Medulla oblongata (tissue), 1 donor: ENCODE data around the gene TIA1.
"Not testable (repeated sequence)": the region's sequence is repeated elsewhere in the genome, so short reads cannot be mapped to it uniquely, and the experiment has no call there.

ENCODE experiments used
- DNase-seq: peaks from one replicate; pipeline ENCODE4 v3.0.0-alpha.2; 2015; ENCODE audit errors: extremely low spot score

The TIA1 gene

DNA sequence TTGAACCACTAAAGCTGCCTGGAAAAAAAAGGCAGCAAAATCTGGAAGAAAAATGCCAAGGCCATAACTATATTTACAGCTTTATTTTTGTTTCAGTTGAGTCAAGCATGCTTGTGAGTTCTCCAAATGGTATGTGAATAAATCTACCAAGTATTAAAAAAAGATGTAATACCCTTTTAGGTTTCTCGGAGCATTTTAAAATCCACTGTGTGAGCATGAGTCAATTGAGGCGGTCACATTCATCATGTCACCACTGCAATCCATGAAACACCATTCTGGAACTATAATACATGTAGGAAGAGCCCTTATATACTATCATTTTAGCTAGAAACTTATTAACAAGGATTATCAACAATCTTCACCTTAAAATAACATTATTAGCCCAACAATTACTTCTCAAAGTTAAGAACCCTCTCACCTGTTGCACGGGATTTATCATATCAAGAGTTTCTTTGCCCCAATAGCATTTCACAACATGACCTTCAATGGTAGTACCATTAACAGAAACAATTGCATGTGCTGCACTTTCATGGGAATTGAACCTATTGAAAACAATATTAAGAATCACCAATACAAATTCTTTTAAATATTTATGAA lies 33.4 kb downstream of the TIA1 start:
- no peak for DNase-seq

DNA sequence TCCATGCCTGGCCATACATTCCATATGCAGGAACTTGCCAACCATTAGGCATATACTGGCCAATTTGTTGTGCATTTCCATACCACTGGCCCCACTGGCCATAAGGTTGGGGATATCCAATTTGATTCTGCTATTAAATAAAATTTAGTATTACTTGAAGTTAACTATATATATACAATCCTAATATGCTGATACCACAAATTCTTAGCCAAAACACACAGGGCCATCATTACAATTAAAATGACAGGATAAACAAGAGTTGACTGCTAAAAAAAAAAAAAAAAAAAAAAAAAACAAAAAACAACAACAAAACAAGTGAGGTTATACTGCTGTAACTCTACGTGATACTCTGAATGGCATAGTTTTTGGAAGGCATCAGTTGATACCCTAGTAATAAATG lies 34.1 kb downstream of the TIA1 start:
- no peak for DNase-seq

DNA sequence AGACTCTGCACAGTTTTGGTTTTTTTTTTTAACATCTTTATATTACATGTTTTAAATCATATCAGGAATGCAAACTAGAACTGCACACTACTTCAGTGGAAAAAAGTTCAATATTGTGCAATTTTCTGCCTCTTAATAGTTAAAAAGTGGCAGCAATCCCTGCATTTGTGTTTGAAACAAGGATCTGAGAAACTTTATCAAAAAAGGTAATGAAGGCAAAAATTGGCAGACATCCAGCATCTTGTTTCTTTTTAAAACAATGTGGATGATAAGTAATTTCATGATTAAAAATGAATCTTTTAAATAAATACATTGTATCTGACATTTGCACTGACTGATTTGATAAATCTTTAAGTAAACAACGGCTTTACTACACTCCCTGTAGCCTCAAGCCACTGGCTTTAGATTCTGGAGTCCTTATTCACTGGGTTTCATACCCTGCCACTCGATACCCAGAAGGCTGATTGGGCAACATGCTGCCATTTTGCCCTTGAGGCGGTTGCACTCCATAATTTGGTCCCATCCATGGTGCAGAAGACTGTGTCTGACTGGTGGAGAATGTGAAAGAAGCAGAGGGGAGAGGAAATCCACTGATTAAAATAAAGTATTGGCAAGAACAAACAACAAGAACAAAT lies 36.0 kb downstream of the TIA1 start:
- DNase-seq = no peak

DNA sequence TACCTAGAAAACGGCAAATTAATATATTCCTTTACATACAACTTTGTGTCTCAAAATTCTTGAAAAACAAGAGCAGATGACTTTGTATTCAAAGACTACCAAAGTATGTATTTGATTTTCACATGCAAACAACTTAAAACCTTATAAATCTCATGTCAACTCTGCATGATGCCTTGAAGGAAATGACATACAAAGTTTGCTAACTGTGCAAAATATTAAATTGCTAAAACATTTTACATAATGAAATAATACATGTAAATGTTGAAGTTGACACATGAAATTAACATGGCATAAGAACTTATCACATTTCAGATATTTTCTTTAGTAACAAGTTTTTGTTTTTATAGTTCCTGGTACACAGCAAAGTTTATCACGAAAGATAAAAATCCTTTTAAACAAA lies 36.8 kb downstream of the TIA1 start:
- DNase-seq = no peak

DNA sequence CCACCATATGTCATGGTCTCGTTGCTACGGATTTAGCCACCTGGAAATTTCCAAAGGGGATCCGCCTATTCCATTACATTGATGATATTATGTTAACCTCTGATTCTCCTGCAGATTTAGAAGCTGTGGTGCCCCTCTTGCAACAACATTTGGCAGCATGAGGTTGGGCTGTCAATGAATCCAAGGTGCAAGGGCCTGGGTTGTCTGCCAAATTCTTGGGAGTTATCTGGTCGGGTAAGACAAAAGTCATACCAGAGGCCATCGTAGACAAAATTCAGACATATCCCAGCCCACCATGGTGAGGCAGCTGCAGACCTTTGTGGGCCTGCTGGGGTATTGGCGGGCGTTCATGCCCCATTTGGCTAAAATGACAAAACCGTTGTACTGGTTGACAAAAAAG lies 44.0 kb downstream of the TIA1 start:
- no peak for DNase-seq

- no peak for DNase-seq
These were observed 45.3 kb downstream of the TIA1 start for GRCh38 chr2:70203086-70203485.

GRCh38 chr2:70202236-70202806 lies 46.1 kb downstream of the TIA1 start:
- DNase-seq = no peak

- no peak for DNase-seq
These were observed 46.6 kb downstream of the TIA1 start for GRCh38 chr2:70201831-70202230.

DNA sequence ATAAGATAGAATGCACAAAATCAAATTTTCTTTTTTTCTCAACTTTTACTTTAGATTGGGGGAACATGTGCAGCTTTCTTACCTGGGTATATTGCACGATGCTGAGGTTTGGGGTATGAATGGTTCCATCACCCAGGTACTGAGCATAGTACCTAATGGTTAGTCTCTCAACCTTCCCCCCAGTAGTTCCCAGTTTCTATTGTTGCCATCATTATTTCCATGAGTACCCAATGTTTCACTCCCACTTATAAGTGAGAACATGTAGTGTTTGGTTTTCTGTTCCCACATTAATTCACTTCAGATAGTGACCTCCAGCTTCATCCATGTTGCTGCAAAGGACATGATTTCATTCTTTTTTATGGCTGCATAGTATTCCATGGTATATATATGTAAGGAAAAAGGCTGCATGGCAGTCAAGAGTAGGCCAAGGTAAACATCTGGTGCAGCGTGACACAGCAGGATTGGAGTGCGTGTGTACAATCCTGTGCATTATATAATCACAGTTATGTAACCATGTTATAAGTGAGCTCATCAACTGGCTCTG lies 47.1 kb downstream of the TIA1 start:
- no peak for DNase-seq

DNA sequence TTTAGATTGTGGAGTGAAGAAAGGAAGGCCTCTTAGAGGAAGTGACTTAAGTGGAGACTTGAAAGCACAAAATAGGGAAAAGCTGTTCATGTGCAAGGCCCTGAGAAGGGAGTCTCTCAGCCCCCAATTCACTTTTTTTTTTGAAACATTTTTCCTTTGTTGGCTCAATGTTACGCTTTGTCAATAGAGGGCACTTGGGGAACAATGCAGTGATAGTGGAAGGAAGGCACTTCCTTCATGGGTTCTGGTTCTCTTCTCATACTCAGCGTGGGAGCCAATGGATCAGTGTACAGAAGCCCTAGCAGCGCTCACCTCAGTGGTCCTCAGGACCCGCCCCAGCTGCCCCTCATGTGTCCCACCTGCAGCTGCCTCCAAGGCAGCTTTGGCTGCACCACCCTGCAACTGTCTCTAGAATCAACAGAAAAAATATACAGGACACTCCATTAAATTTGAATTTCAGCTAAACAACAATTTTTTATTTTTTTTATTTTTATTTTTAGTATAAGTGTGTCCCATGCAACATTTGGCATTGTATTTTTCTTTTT lies 49.0 kb downstream of the TIA1 start:
- DNase-seq = no peak

- no peak for DNase-seq
These were observed 55.9 kb downstream of the TIA1 start for GRCh38 chr2:70192516-70192915.

GRCh38 chr2:70191244-70191735 lies 57.1 kb downstream of the TIA1 start:
- DNase-seq = no peak

- DNase-seq = peak; percentile 98
These were observed 57.8 kb downstream of the TIA1 start, which contains the start of gene C2orf42 for GRCh38 chr2:70190418-70191243. Gene C2orf42, minus strand, starts transcription at chr2:70191019. Its CDS starts 9,034 bp downstream, at chr2:70181985.

GRCh38 chr2:70188460-70188859 lies 60.0 kb downstream of the TIA1 start:
- DNase-seq = no peak

- not testable (repeated sequence) for DNase-seq
These were observed 61.3 kb downstream of the TIA1 start for GRCh38 chr2:70187170-70187569.

DNA sequence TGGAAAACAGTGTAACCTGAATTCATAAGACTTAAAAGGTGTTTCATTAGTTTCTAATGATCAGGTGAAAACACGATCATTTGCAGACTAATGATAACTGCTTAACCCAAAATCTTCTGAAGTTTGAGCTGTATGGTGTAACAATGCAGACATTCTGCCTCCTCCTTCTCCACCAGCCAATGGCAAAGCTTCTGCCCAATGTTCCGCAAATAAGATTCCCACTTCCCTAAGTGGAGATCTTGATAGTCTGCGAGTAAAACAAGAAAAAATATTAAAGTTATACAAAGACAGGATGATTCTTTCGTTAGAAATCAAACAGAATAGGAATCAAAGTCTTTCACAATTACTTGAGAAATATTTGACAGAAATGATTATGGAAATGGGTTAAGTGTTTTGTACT lies 65.7 kb downstream of the TIA1 start:
- no peak for DNase-seq

GRCh38 chr2:70181363-70181956 lies 67.0 kb downstream of the TIA1 start:
- no peak for DNase-seq

DNA sequence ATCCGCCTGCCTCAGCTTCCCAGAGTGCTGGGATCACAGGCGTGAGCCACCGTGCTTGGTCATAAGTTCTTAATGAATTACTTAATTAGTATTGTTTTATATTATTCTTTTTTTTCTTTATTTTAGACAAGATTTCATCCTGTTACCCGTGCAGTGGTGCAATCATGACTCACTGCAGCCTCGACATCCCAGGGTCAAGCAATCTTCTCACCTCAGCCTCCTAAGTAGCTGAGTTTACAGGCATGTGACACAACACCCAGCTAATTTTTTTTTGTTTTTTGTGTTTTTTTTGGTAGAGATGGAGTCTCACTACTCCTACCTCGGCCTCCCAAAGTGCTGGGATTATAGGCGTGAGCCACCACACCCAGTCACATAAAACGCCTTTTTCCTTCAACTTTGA lies 74.9 kb downstream of the TIA1 start:
- DNase-seq = no peak

DNA sequence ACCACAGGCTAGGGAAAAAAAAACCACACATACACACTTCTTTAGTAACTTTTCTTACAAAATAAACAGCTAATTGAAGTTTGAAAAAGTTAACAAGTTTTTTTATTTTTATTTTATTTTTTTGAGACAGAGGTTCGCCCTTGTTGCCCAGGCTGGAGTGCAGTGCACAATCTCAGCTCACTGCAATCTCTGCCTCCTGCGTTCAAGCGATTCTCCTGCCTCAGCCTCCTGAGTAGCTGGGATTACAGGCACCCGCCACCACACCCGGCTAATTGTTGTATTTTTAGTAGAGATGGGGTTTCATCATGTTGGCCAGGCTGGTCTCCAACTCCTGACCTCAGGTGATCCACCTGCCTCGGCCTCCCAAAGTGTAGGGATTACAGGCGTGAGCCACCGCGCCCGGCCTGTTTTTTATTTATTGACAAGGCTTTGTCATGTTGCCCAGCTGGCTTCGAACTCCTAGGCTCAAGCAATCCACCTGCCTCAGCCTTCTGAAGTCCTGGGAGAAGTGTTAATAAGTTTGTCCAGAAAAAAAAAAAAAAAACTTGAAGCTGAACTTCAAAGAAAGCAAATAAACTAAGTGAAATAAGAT lies 78.7 kb downstream of the TIA1 start:
- DNase-seq = not testable (repeated sequence)

DNA sequence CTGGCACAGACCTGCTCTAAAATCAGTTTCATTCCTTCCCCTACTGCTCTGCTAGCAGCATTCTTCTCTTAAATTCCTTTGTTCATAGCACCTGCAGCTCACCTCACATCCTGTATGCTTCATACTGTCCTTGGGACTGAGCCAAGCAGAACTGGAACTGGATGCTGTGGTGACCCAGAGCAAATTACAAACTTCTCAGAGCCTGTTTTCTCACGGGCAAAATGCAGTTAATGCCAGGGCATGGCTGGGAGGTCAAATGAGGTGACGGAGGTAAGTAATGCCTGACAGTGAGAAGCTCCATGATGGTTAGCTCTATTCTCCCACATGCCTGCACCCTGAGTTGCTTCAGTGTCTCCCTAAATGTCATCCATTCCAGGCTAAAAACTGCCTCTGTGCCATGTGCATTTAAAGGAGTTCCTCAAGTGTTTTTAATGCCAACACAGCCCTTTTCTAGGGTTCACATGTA lies 87.3 kb downstream of the TIA1 start:
- DNase-seq = no peak

DNA sequence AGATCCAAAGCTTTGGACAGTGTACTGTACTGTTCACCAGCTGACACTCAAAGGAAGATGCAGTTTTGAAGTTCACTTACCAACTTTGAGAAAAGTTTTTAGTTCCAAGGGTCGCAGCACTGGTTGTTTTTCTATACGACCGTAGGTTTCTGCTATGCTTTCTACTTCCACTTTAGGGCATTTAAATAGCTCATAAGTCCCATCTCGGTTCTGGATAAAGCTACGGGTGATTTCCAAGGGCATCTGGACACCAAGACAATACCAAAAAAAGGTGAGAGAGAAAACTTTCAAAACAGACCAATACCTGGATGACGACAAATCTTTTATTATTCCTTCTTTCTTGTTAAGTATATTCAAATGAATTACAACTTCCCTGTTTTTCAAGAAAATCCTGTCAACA lies 87.9 kb downstream of the TIA1 start:
- DNase-seq = no peak
